GM10266 (cell line): Measurements from ENCODE around the gene CELF2.

Experiments
- DNase-seq: peaks from one replicate; pipeline ENCODE4 v3.0.0; 2012; ENCODE audit errors: extremely low spot score
- TF ChIP-seq, protein P1 (sequence below): IDR thresholded peaks from 2 replicates; pipeline ENCODE4 v1.5.1; 2012; ENCODE audit warnings: mild to moderate bottlenecking, low read depth; ENCODE audit not compliant: control insufficient read depth, insufficient read depth; ENCODE audit errors: missing control alignments

Gene CELF2

DNA sequence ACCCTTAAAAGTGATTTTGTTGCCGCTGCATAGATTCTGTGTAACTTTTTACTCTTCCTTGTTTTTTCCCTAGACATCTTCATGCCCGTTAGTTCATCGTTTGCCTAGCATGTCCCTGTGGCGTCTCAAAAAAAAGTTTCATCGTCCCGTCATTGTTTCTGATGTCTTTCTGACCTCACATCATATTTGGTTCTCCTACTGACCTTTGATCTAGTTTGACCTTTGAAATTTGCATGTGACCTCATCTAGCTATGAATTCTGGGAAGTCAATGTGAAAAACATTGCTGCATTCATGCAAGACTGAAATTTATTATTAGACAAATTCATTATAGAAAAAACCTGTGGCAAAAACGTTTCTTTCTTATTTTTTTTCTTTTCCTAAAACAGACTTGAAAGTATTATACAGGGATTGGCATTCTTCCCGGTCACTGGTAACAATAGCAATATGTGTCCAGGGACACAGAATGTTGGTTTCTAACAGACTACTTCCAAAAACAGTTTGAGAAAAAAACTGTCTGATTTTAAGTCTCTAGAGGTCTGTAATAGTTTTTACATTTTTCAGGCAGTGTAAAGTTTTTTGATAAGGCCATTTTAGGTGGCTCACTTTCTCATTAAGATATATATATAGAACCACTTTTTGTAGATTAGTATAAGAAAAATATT, 312.8 kb downstream of the CELF2 start:
- DNase-seq, result no peak

DNA sequence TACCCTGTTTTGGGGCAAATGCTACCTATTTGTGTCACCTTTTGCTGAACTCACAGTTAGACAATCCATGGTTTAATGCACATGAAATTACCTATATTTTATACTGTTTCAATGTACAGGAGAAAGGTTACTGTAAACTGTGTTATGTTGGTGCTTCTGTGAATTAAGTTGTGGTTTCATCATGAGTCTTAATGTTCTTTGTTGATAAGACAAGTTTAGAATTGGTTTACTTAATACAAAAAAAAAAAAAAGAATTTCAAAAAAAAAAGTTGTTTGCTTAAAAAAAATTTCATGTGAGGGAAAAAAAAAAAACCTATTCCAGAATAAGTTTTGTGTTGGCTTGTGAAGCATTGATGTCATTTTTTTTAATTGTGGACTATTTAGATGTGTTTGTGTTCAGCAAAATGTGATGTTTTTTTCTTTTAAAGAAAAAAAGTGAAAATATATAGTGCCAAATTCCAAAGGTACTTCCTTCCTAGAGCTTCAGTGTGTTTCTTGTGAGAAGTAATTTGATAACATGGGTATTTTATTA, 313.4 kb downstream of the CELF2 start:
- TF ChIP-seq, protein P1, sequence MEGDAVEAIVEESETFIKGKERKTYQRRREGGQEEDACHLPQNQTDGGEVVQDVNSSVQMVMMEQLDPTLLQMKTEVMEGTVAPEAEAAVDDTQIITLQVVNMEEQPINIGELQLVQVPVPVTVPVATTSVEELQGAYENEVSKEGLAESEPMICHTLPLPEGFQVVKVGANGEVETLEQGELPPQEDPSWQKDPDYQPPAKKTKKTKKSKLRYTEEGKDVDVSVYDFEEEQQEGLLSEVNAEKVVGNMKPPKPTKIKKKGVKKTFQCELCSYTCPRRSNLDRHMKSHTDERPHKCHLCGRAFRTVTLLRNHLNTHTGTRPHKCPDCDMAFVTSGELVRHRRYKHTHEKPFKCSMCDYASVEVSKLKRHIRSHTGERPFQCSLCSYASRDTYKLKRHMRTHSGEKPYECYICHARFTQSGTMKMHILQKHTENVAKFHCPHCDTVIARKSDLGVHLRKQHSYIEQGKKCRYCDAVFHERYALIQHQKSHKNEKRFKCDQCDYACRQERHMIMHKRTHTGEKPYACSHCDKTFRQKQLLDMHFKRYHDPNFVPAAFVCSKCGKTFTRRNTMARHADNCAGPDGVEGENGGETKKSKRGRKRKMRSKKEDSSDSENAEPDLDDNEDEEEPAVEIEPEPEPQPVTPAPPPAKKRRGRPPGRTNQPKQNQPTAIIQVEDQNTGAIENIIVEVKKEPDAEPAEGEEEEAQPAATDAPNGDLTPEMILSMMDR, result no peak
- DNase-seq, result no peak

More for the DNA sequence above, 312.8 kb downstream of the CELF2 start:
- TF ChIP-seq, protein P1, result no peak

DNA sequence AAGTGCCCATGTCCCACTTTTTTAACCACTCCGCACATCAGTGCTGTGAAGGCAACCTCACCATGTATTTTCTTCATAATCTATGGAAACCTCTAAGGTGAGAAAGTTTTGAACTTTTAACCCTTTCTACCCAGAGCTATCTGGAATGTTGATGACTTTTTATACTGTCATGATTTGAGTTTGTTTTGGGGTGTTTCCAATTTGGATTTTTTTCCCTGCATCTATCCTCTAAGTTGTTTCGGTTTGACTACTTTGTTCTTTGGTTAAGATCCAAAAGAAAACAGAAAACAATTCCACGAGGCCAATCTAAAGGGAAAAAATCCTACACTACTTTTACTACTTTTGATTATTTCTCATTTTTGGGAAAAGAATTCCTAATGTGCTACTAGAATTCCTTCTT, 314.1 kb downstream of the CELF2 start:
- TF ChIP-seq, protein P1, result no peak

DNA sequence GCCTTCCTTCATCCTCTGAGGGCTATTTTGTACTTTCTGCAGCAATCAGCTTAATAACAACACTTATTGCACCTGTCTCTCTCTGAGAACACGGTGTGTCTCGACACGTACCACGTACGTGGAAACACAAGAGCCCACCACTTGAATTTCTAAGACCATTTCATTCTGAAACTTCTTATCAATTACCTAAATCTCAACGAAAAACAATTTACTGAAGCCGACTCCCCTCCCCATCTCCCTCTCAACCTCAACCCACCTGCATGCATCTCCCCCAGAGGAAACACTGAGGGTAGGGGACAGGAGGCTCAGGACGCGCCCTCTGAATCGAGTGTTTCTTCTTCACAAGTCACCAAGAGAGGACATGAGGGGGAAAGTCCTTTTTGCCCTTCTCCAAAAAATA, 315.2 kb downstream of the CELF2 start:
- TF ChIP-seq, protein P1, result no peak
- DNase-seq, result no peak

More for the DNA sequence above, 314.1 kb downstream of the CELF2 start:
- DNase-seq, result no peak

DNA sequence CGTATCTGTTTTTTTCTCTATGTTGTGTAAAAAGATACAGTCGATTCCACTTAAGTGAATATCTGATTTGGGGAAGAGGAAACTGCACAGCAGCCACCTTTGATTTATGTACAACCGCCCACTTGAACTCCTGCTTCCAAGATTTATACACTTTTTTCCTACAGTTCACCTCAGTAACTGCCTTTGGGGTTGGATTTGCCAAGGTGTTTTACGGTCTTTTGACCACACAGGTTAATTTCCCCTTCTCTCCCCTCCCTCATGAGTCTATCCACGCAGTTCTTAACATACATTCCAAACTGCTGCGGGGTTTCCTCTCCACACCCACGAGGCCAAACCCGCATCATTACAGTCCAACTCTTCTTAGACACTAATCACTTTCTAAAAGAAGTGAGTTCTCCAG, 316.8 kb downstream of the CELF2 start:
- TF ChIP-seq, protein P1, result no peak
- no peak for DNase-seq

DNA sequence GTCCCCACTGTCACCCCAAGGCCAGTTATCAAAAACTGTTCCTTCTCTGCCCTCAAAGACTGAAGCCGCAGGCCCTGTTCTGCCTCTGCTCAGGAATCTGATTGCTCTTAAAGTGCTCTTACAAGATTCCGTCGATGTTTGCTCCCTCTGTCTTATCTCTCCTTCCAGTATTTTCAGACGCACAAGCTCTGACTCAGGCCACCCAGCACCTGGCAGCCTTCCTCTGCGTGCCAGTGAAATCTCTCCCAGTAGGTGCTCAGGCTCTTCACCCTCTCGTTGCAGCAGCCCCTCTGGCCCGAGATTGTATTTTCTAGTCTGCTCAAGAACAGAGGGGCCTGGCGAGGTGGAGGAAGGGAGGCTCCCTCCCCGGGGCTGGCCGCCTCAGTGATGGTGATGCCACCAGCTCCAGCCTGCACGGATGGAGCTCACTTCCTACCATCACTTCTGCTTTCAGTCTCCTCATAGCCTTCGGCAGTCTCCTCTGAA, 317.5 kb downstream of the CELF2 start:
- DNase-seq, result no peak
- TF ChIP-seq, protein P1, result no peak

DNA sequence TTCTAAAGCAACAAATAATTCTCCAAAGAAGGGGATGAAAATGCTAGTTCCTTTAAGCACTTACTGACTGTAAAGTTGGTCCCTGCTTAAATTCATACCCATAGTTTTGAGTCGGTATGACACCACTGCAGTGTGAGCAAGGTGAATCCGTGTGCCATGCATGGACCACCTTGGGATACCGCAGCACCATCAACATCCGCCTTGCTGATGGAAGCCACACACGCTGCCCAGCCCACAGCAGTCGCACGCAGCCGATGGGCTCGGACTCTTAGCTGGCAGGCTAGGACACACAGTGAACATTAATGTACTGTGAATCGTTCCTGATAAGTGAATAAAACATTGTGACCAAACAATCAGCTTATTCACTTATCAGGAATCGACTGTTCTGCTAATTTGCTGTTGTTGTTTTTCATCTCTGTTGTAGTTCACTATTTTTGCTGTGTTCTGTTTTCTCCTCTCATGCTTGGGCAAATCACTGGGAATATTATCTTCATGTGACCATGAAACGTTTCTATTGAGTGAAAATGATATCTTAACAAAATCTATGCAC, 318.3 kb downstream of the CELF2 start:
- DNase-seq, result no peak
- TF ChIP-seq, protein P1, result no peak
